ENCODE data around the gene SLC25A30. TPM values are rescaled to one million over a fixed set of nuclear protein-coding genes. Genes with fewer than 3 reads are reported as not detected.

SLC25A30 gene
- total and polyA plus RNA-seq, 8 donors, result 2.9 to 51.9 (median 7.3) TPM

DNA sequence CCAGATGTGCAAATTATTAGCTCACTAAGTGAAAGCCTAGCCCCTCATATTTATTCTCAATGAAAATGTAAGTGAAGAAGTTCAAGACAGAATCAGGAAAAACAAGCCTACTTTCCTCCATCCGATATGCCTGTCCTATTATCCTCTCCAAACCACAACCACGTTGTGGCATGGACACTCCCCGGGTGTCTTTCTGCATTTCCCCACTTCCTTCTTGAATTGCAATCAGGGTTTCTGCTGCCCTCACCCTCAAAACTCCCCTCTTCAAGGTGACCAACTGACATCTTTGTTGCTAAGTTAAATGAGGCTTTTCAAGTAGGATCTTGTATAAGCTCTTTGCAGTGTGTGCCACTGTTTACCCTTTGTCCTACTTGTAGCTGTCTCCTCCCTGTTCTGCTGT is 11.8 kb downstream of the SLC25A30 start:
- Histone ChIP-seq H3K4me3 (no peak overlapping the region), H3K4me1 (peaks cover 0 to 3% (median 3%) of the 10 kb centered on the region in 4 donors), H3K36me3 (peaks cover 18 to 99% (median 95%) of the 10 kb centered on the region in 4 donors), H3K27me3 (no peaks in the 10 kb centered on the region), H3K9me3 (no peaks in the 10 kb centered on the region), H3K27ac (no peak overlapping the region)
- TF ChIP-seq POLR2A (IDR thresholded peaks at IDR 0.05) (no peak), POLR2AphosphoS5 (IDR thresholded peaks at IDR 0.05) (no peak), EP300 (IDR thresholded peaks at IDR 0.05) (no peak)
- TF ChIP-seq, protein P1, sequence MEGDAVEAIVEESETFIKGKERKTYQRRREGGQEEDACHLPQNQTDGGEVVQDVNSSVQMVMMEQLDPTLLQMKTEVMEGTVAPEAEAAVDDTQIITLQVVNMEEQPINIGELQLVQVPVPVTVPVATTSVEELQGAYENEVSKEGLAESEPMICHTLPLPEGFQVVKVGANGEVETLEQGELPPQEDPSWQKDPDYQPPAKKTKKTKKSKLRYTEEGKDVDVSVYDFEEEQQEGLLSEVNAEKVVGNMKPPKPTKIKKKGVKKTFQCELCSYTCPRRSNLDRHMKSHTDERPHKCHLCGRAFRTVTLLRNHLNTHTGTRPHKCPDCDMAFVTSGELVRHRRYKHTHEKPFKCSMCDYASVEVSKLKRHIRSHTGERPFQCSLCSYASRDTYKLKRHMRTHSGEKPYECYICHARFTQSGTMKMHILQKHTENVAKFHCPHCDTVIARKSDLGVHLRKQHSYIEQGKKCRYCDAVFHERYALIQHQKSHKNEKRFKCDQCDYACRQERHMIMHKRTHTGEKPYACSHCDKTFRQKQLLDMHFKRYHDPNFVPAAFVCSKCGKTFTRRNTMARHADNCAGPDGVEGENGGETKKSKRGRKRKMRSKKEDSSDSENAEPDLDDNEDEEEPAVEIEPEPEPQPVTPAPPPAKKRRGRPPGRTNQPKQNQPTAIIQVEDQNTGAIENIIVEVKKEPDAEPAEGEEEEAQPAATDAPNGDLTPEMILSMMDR (IDR thresholded peaks at IDR 0.05), result no peak
- WGBS, 5 donors, result 70 to 78% (median 74%) methylated on average over 3 of the region's 3 CpGs
- intact Hi-C loops (cut with DNase I; ENCODE audit: low total_unique reads), result no loop called here
- no peak for DNase-seq

GRCh38 chr13:45403081-45403480 is 15.1 kb downstream of the SLC25A30 start:
- intact Hi-C loops (cut with DNase I; ENCODE audit: low total_unique reads), result no loop called here
- WGBS, 5 donors, result 88 to 97% (median 94%) methylated on average over 3 of the region's 3 CpGs
- Histone ChIP-seq H3K9me3 (no peaks in the 10 kb centered on the region), H3K36me3 (peaks cover 29 to 100% (median 98%) of the 10 kb centered on the region in 4 donors), H3K4me1 (no peaks in the 10 kb centered on the region), H3K27me3 (no peaks in the 10 kb centered on the region), H3K4me3 (no peak overlapping the region), H3K27ac (no peak overlapping the region)
- DNase-seq, result no peak
- no peak for TF ChIP-seq POLR2AphosphoS5 (IDR thresholded peaks at IDR 0.05)
- TF ChIP-seq, protein P1 (IDR thresholded peaks at IDR 0.05), result no peak
- TF ChIP-seq EP300 (IDR thresholded peaks at IDR 0.05), result no peak
- TF ChIP-seq POLR2A (IDR thresholded peaks at IDR 0.05), result no peak

GRCh38 chr13:45402641-45403040 is 15.5 kb downstream of the SLC25A30 start:
- no peak overlapping the region for H3K4me3 ChIP-seq
- WGBS, 5 donors, result 59 to 89% (median 85%) methylated on average over 3 of the region's 3 CpGs
- DNase-seq, result no peak
- no peaks in the 10 kb centered on the region for H3K4me1 ChIP-seq
- no peaks in the 10 kb centered on the region for H3K27me3 ChIP-seq
- H3K9me3 ChIP-seq, result no peaks in the 10 kb centered on the region
- H3K36me3 ChIP-seq, result peaks cover 29 to 100% (median 98%) of the 10 kb centered on the region in 4 donors
- intact Hi-C loops (cut with DNase I; ENCODE audit: low total_unique reads), result no loop called here
- H3K27ac ChIP-seq, result no peak overlapping the region
- TF ChIP-seq POLR2A (IDR thresholded peaks at IDR 0.05), result no peak
- TF ChIP-seq, protein P1 (IDR thresholded peaks at IDR 0.05), result no peak
- no peak for TF ChIP-seq POLR2AphosphoS5 (IDR thresholded peaks at IDR 0.05)
- no peak for TF ChIP-seq EP300 (IDR thresholded peaks at IDR 0.05)

DNA sequence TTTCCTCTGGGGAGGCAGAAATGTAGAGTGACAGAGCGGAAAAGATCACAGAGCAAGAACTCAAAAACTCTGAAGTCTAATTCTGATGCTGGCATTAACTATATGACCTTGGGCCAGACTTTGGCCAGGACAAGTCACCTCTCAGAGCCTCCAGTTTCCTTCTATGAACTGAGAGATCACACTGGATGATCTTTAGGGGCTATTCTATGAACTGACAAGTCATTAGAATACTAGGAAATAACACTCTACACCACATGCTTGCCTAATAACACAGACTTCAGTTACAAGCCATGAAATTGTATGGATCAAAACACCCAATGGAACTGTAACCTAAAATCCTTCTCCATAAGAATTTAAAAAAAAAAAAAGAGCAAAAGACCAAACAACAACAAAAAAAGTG is 16.9 kb downstream of the SLC25A30 start:
- H3K27me3 ChIP-seq, result no peaks in the 10 kb centered on the region
- intact Hi-C loops (cut with DNase I; ENCODE audit: low total_unique reads), result no loop called here
- DNase-seq, result no peak
- no peak overlapping the region for H3K4me3 ChIP-seq
- H3K36me3 ChIP-seq, result peaks cover 26 to 92% (median 88%) of the 10 kb centered on the region in 4 donors
- peaks cover 5 to 11% (median 10%) of the 10 kb centered on the region in 4 donors for H3K4me1 ChIP-seq
- no peaks in the 10 kb centered on the region for H3K9me3 ChIP-seq
- TF ChIP-seq EP300 (IDR thresholded peaks at IDR 0.05) (no peak), POLR2AphosphoS5 (IDR thresholded peaks at IDR 0.05) (no peak), POLR2A (IDR thresholded peaks at IDR 0.05) (no peak)
- TF ChIP-seq, protein P1 (IDR thresholded peaks at IDR 0.05), result no peak
- WGBS, 5 donors, result 91 to 97% (median 96%) methylated on average over 1 of the region's 1 CpG
- no peak overlapping the region for H3K27ac ChIP-seq

Data from stomach (tissue), 9 donors.